ENCODE measurements around the gene INKA2. TPM values are rescaled to one million over a fixed set of nuclear protein-coding genes. Genes with fewer than 3 reads are reported as not detected.
A peak's percentile ranks its signal among the peaks of the same experiment; 100 is the strongest.

The INKA2 gene
- total and polyA plus RNA-seq, 2 of the 4 experiments (the other 2 are of a cell fraction), result 2.2 to 2.6 TPM

GRCh38 chr1:111733992-111734341 lies 5.2 kb downstream of the INKA2 start:
- dilution Hi-C loops (cut with HindIII; ENCODE audit: low sequenced_read_pairs, unreplicated experiment), result no loop called here
- peak overlapping the region; percentile 67 for H3K18ac ChIP-seq (ENCODE audit: low read depth, low read length)
- peak overlapping the region; percentile 4; the same call in 1 of the 2 replicates for H3K4me2 ChIP-seq (ENCODE audit: low read depth, low read length)
- H4K20me1 ChIP-seq (ENCODE audit: insufficient read depth, low read length), result peaks cover 7% of the 10 kb centered on the region; the same call in 1 of the 2 replicates
- peak overlapping the region; percentile 0; the same call in 1 of the 3 replicates for H2BK15ac ChIP-seq (ENCODE audit: low read depth, low read length)
- peaks cover 32% of the 10 kb centered on the region for H3K9me1 ChIP-seq (ENCODE audit: insufficient read depth, low read length)
- peak overlapping the region; percentile 31 for H2AK9ac ChIP-seq (replicated peaks; ENCODE audit: low read depth, low read length, poor library complexity)
- H4K5ac ChIP-seq (ENCODE audit: low read depth, low read length), result peak overlapping the region; percentile 27
- H3K79me1 ChIP-seq (ENCODE audit: low read depth in 1 of 2, low read length in 2 of 2), result peaks cover 18 to 73% of the 10 kb centered on the region in 2 experiments; a peak in 2 of 4 replicates
- no peaks in the 10 kb centered on the region for H3K9me3 ChIP-seq (ENCODE audit: control insufficient read depth, insufficient read depth, low read length)
- TF ChIP-seq POLR2A (IDR thresholded peaks at IDR 0.05; ENCODE audit: low read depth, low read length) (no peak), MAFK (IDR thresholded peaks at IDR 0.05; ENCODE audit: low read depth, low read length) (no peak), RFX5 (IDR thresholded peaks at IDR 0.05; ENCODE audit: low read depth, low read length) (no peak), SMC3 (IDR thresholded peaks at IDR 0.05; ENCODE audit: low read depth, low read length) (no peak), RCOR1 (IDR thresholded peaks at IDR 0.05; ENCODE audit: insufficient replicate concordance, low read length) (no peak), RAD21 (IDR thresholded peaks at IDR 0.05; ENCODE audit: low read length) (no peak), FOS (IDR thresholded peaks at IDR 0.05; ENCODE audit: low read depth, low read length) (no peak), USF2 (IDR thresholded peaks at IDR 0.05; ENCODE audit: low read depth, low read length) (no peak), MXI1 (IDR thresholded peaks at IDR 0.05; ENCODE audit: borderline replicate concordance, low read depth, low read length) (no peak), MAZ (IDR thresholded peaks at IDR 0.05; ENCODE audit: borderline replicate concordance, low read depth, low read length) (no peak), BHLHE40 (IDR thresholded peaks at IDR 0.05; ENCODE audit: low read depth, low read length) (no peak)
- peaks cover 35% of the 10 kb centered on the region for H3K4me1 ChIP-seq (ENCODE audit: control insufficient read depth, insufficient read depth, low read length)
- peak overlapping the region; percentile 67 to 72 for H4K8ac ChIP-seq (ENCODE audit: low read depth in 2 of 2, low read length in 2 of 2)
- H2BK20ac ChIP-seq (ENCODE audit: low read depth, low read length), result peak overlapping the region; percentile 9
- H3K14ac ChIP-seq (replicated peaks; ENCODE audit: low read depth, low read length), result peak overlapping the region; percentile 84
- peak overlapping the region; percentile 29; the same call in 1 of the 2 replicates for H3K23ac ChIP-seq (ENCODE audit: low read depth, low read length)
- H3K36me3 ChIP-seq (ENCODE audit: control insufficient read depth, insufficient read depth, low read length), result no peaks in the 10 kb centered on the region
- ChIA-PET POLR2A (ENCODE audit: unreplicated experiment) (no interaction called here), CTCF (interaction anchor here (1.1 kb wide), 1 partner anchor 19 kb away, joined by 3 read pairs; no protein-coding TSS in a partner anchor)
- H2BK120ac ChIP-seq (ENCODE audit: low read depth, low read length), result peak overlapping the region; percentile 73
- H3K4ac ChIP-seq (ENCODE audit: low read depth, low read length), result peak overlapping the region; percentile 72
- no peak overlapping the region for H3K9ac ChIP-seq (ENCODE audit: low read depth, low read length)
- H4K91ac ChIP-seq (ENCODE audit: insufficient read depth, low read depth, low read length), result peak overlapping the region; percentile 58; the same call in 1 of the 2 replicates
- H3K27ac ChIP-seq (ENCODE audit: insufficient read depth, low read length), result peak overlapping the region; percentile 45
- in situ Hi-C loops (cut with MboI; ENCODE audit: low sequenced_read_pairs), result no loop called here
- peak overlapping the region; percentile 49 for H2BK5ac ChIP-seq (ENCODE audit: low read depth, low read length, poor library complexity, severe bottlenecking)
- peak overlapping the region; percentile 87 for H2AK5ac ChIP-seq (ENCODE audit: low read depth, low read length)
- DNase-seq, result no peak
- H3K27me3 ChIP-seq (ENCODE audit: control insufficient read depth, insufficient read depth, low read length), result no peaks in the 10 kb centered on the region
- intact Hi-C loops (cut with micrococcal nuclease), result no loop called here
- no peak for ATAC-seq (ENCODE audit: low read depth)
- no TSS peak for BruUV-seq (replicated peaks)
- 100% methylated on average over 1 of the region's 5 CpGs; no CpG with 5 or more reads in 1 of the 2 experiments for WGBS, 2 experiments (ENCODE audit: extremely low coverage in 2 of 2, insufficient read length in 1 of 2)
- H3K4me3 ChIP-seq (ENCODE audit: insufficient read depth, low read depth, low read length), result no peak overlapping the region
- peak overlapping the region; percentile 90 for H2AFZ ChIP-seq (replicated peaks; ENCODE audit: low read length, poor library complexity)
- H3K56ac ChIP-seq (ENCODE audit: extremely low read depth, insufficient read depth, low read length), result 0 out of 2 replicates have a peak overlapping the region, but pooled peaks have one; percentile 17
